GM10266 (cell line): ENCODE results near the gene SMPDL3B.

Source experiments
- DNase-seq: peaks from one replicate; pipeline ENCODE4 v3.0.0; 2012; ENCODE audit errors: extremely low spot score
- CTCF ChIP-seq: IDR thresholded peaks from 2 replicates; pipeline ENCODE4 v1.5.1; 2012; ENCODE audit warnings: mild to moderate bottlenecking, low read depth; ENCODE audit not compliant: control insufficient read depth, insufficient read depth; ENCODE audit errors: missing control alignments

SMPDL3B gene

GRCh38 chr1:27960762-27961645, 26.2 kb downstream of the SMPDL3B start:
- TF ChIP-seq CTCF, result no peak
- no peak for DNase-seq

- no peak for TF ChIP-seq CTCF
- no peak for DNase-seq
These were observed 26.9 kb downstream of the SMPDL3B start for GRCh38 chr1:27961646-27962221.

GRCh38 chr1:27963393-27963792, 28.6 kb downstream of the SMPDL3B start:
- DNase-seq, result no peak
- no peak for TF ChIP-seq CTCF

- TF ChIP-seq CTCF, result no peak
- DNase-seq, result no peak
These were observed 31.8 kb downstream of the SMPDL3B start for GRCh38 chr1:27966402-27967105.

GRCh38 chr1:27967106-27967883, 32.5 kb downstream of the SMPDL3B start:
- DNase-seq, result no peak
- no peak for TF ChIP-seq CTCF

GRCh38 chr1:27967884-27968466, 33.2 kb downstream of the SMPDL3B start:
- TF ChIP-seq CTCF, result no peak
- no peak for DNase-seq
